HG02973 (cell line): ENCODE measurements around the gene ZNF487.
"Not testable (repeated sequence)": the region's sequence is repeated elsewhere in the genome, so short reads cannot be mapped to it uniquely, and the experiment has no call there.

Experiments
- ATAC-seq: cut with Tn5 transposase; IDR thresholded peaks from one replicate; pipeline ENCODE4 v1.9.1; 2021; ENCODE audit warnings: moderate library complexity; ENCODE audit not compliant: unreplicated experiment

The ZNF487 gene

GRCh38 chr10:43436291-43437140 is at the start of gene ZNF487:
Gene ZNF487, plus strand, starts transcription at chr10:43437111. Its CDS starts 38,703 bp downstream, at chr10:43475814.
- ATAC-seq: peak; percentile 91

- ATAC-seq: no peak
Observed at GRCh38 chr10:43387678-43388032, 49.3 kb upstream of the ZNF487 start.

- no peak for ATAC-seq
Observed at GRCh38 chr10:43389867-43390266, 47.0 kb upstream of the ZNF487 start.

- no peak for ATAC-seq
Observed at GRCh38 chr10:43390333-43390732, 46.6 kb upstream of the ZNF487 start.

- ATAC-seq: no peak
Observed at GRCh38 chr10:43390759-43391158, 46.2 kb upstream of the ZNF487 start.

- ATAC-seq: no peak
Observed at GRCh38 chr10:43391496-43391895, 45.4 kb upstream of the ZNF487 start.

- ATAC-seq: no peak
Observed at GRCh38 chr10:43392748-43393147, 44.2 kb upstream of the ZNF487 start.

- not testable (repeated sequence) for ATAC-seq
Observed at GRCh38 chr10:43393186-43393585, 43.7 kb upstream of the ZNF487 start.

GRCh38 chr10:43393606-43394360 is 43.1 kb upstream of the ZNF487 start:
- ATAC-seq: no peak

GRCh38 chr10:43394868-43395267 is 42.0 kb upstream of the ZNF487 start:
- no peak for ATAC-seq

- ATAC-seq: no peak
Observed at GRCh38 chr10:43395571-43396060, 41.3 kb upstream of the ZNF487 start.

GRCh38 chr10:43396061-43396927 is 40.6 kb upstream of the ZNF487 start:
- ATAC-seq: peak; percentile 51

GRCh38 chr10:43396928-43397624 is 39.8 kb upstream of the ZNF487 start:
- peak; percentile 76 for ATAC-seq

GRCh38 chr10:43398939-43399319 is 38.0 kb upstream of the ZNF487 start:
- ATAC-seq: no peak

GRCh38 chr10:43399320-43400310 is 37.3 kb upstream of the ZNF487 start:
- no peak for ATAC-seq

GRCh38 chr10:43401627-43402026 is 35.3 kb upstream of the ZNF487 start:
- ATAC-seq: no peak

- no peak for ATAC-seq
Observed at GRCh38 chr10:43402176-43402575, 34.7 kb upstream of the ZNF487 start.

- no peak for ATAC-seq
Observed at GRCh38 chr10:43402880-43403452, 33.9 kb upstream of the ZNF487 start.
